HG03139 (cell line): Measurements from ENCODE around the gene STAU1.
"Not testable (repeated sequence)": the region's sequence is repeated elsewhere in the genome, so short reads cannot be mapped to it uniquely, and the experiment has no call there.

Experiments
- ATAC-seq: cut with Tn5 transposase; IDR thresholded peaks from one replicate; pipeline ENCODE4 v1.9.1; 2021; ENCODE audit not compliant: unreplicated experiment

STAU1 gene

GRCh38 chr20:49166534-49167449, 21.3 kb downstream of the STAU1 start:
- peak; percentile 68 for ATAC-seq

DNA sequence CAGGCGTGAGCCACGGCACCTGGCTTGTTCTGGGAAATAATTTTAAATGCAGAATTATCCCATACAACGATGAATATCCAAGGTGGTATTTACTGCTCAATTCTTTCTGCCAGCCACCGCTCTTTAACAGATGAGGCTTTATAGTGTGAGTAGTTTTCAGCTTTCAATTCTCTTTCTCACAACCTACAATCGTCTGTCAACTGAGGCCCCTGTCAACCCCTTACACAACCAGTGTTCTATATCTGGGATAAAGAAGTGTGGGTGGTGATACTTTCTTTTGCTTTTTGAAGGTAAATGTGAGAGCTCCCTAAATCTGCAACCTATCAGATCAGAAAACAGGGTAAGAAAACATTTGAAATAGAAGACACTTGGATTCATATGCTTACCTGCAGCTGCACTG, 22.5 kb downstream of the STAU1 start:
- ATAC-seq = no peak

- ATAC-seq = no peak
These were observed 24.4 kb downstream of the STAU1 start for GRCh38 chr20:49163696-49164095.

- ATAC-seq = no peak
These were observed 26.5 kb downstream of the STAU1 start for GRCh38 chr20:49161428-49162152.

- ATAC-seq = no peak
These were observed 27.8 kb downstream of the STAU1 start for GRCh38 chr20:49160057-49160929.

DNA sequence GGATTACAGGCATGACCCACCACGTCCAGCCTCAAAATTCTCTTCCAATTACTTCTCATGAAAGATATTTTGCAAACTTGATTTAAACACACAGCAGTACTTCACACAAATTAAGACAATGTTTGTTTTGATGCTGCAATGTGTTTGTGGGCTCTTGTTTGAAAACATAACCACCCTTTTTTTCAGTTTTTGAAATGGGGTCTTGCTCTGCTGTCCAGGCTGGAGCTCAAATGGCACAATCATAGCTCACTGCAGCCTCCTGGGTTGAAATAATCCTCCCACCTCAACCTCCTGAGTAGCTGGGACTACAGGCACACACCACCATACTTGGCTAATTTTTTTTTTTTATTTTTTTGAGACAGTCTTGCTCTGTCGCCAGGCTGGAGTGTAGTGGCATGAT, 31.0 kb downstream of the STAU1 start:
- no peak for ATAC-seq

DNA sequence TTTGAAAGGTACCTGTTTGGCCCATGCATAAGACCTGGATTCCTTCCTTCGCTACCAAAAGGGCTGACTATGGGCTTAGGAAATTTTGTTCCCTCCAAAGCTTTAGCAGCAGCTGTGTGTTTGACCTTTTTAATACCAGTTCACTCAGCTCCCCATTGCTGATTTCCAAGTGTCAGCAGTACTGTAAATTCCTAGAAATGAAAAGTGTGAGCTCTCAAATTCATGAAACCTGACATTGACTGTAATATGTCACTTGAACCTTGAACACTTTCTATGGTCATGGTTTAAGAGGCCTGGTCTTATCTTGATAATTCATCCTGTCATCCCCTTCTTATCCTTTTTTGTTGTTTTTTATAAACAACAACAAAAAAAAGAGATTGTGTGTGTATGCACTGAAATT, 31.7 kb downstream of the STAU1 start:
- ATAC-seq = no peak

DNA sequence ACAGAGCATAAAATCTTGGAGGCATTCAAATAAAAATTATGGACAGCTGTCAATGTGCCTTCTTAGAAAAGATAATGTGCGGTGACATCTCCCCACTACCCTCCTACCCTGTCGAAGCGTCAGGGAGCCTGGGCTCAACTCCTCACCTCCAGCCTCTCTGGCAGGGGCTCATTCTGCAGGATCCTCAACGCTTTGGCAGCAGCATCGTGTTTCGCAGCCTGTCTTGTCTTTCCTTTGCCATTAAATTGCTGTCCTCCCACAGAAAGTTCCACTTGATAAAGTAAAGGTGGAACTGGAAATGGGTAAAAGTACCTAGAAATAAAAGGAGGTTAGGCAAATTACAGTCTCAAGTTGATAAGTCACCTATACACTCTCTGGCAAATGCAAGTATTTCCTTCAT, 36.7 kb downstream of the STAU1 start:
- ATAC-seq = no peak

DNA sequence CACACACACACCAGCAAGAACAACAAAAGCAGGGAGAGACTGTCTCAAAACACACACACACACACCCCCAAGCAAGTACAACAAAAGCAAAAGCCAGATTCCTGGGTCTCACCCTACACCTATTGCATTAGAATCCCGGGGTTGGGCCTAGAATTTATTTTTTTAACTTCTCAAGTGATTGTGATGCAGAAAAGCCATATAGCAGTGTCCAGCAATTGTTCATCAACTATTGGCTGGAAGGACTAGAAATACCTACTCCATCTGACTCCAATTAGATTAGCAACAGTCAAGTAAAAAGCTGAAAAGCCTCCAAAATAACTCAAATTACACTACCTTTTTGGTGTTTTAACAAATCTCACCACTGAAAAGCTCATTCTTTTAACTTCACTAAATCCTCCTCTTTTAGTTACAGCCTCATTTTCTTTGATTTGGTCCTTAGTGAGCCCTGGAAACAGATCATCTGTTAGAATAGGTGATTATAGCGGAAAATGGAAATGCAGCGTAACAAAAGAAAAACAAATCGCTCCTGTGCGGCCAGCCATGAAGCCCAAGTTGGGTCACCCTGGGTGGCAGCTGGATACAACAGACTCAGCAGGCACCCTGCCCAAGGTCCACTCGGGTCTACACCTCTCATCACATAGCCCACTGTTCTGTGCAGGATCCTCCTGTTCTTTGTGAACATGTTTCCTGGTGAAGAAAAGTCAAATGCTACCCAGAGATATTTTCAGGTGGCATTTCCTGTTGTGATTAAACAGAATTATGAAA, 38.7 kb downstream of the STAU1 start:
- no peak for ATAC-seq

DNA sequence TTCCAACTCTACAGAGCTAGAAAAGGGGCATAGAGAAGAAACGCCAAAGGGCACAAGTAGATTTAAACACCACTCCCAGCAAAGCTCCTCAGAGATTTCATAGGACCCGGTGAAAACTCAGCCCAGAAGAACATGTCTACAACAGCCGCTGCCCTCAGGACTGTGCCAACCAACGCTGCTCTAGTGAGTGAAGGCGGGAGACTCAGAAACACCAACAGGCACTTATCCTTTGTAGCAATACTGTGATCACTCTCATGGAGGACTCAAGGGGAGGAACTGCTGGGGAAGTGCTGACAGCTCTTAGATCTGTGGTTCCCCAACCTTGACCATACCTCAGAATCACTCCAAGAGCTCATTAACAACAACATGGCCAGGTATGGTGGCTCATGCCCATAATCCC, 39.5 kb downstream of the STAU1 start:
- ATAC-seq = no peak

DNA sequence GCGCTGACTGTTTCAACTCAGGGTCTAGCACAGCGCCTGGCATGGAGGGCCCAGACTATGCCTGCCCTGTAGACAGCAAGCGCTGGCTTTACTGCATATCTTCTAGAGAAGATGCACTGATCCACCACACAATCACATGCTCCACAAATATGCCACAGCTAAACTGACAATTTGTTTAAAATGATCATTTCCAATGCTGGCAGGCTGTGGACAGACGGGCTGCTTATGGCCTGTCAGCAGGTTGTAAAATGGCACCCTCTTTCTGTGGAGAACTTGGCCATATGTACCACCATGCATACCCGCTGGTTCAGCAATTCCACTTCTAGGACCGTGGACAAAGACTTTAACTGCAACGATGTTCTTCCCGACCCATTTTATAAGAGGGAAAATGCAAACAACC, 40.8 kb downstream of the STAU1 start:
- ATAC-seq = no peak

- no peak for ATAC-seq
These were observed 41.5 kb downstream of the STAU1 start for GRCh38 chr20:49146442-49147225.

DNA sequence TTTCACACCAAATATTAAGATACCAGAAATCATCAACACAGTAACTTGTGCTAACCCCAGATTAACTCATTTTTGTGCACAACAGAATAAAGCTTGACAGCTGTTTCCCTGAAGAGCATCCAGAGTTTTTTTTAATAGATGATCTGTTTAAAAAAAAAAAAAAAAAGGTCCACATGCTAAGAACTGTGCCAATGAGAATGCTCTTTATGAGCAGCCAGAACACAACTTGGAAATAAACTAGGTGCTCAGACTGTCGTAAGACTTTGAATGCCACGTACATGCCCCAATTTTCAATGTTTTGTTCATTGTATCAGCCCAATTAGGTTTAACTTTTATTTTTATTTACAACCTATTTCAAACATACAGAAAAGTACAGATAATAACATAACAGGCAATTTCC, 47.3 kb downstream of the STAU1 start:
- no peak for ATAC-seq

DNA sequence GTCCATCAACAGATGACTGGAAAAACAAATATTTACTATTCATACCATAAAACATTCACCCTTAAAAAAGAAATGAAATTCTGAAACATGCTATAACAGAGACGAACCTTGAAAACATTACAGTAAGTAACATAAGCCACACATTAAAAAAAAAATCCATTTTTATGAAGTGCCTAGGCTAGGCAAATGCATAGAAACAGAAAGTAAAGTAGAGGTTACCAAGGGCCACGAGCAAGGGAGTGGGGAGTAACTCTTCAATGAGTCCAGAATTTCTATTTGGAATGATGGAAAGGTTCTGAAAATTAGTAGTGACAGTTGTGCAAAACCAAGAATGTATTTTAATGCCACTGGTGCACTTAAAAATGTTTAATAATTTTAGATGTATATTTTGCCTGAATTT, 47.7 kb downstream of the STAU1 start:
- ATAC-seq = no peak

- no peak for ATAC-seq
These were observed 49.7 kb downstream of the STAU1 start for GRCh38 chr20:49138431-49138830.

DNA sequence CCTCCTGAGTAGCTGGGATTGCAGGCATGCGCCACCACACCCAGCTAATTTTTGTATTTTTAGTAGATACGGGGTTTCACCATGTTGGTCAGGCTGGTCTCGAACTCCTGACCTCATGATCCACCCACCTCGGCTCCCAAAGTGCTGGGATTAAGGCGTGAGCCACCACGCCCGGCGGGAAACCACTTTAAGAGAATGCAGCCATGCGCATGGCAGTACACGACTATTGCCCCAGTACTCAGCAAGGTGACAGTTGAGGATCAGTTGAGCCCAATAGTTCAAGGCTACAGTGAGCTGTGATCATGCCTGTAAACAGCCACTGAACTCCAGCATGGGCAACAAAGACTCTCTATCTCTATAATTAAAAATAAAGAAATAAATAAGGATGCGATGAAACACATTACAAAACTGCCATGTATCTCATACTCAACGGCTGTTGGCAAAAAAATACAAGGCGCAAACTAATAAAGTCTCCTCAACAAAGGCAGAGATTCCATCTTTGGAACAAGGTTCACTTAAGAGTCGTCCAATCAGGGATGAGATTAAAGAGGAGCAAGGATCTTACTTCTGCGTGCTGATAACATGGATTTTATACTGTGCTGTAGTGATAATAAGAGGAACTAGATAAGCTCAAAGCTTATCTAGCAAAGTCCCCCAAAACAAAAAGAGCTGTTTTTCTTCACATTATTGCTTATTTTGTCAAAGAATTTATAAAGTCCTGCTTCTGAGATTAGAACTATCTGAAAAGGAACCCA, 51.1 kb downstream of the STAU1 start:
- no peak for ATAC-seq

GRCh38 chr20:49134797-49135196, 53.3 kb downstream of the STAU1 start:
- ATAC-seq = not testable (repeated sequence)

DNA sequence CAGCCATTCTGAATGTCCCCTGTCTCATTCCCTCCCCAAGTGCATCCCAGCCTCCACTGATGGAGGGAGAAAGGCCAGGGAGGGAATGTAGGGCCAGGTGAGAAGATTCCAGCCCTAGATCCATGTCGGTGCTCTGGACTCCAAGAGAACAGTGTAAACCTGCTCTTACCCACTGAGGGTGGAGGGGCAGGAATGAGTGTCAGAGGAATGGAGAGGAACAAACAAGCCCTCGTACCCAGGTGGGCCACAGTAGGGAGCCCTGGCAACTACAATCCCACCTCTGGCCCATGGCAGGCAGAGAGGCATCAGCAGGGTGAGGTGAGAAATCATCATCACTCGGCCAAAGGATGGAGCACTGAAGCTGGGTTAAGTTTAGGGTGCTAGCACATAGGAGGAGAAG, 54.6 kb downstream of the STAU1 start:
- no peak for ATAC-seq

DNA sequence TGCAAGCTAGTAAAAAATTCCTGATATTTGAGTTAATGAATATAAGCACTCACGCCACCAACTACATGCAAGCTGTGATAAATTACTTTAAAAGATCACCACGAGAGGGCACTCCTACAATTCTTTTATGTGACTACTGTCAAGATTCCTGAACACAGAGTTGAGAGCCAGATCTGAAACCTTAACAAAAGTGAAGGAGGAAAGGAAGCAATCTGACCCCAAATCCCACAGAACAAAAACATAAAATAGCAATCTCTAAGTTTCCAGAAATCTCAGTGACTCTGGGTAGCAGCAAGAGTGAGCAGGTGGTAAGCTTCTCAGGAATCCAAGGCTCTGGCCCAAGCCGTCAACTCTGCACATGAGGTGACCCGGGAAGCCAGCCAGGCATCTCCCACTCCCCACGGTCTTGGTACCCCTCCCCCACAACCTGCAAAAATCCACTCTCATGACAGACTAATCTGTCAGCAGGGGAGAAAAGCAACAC, 55.1 kb downstream of the STAU1 start:
- ATAC-seq = no peak
